Activated B cell treated with CpG ODN at 0.5 μM for 24 hours (primary cell): ENCODE measurements around the gene GTF3C2. TPM values are rescaled to one million over a fixed set of nuclear protein-coding genes. Genes with fewer than 3 reads are reported as not detected.

Experiments
- ATAC-seq: fragments of 200-7000 bp; cut with Tn5 transposase; one replicate; pipeline ENCODE4 v1.10.0; 2021; ENCODE audit warnings: low read depth, mild to moderate bottlenecking, moderate library complexity
- CTCF ChIA-PET: fragments of 350-600 bp; sonication (Branson Sonifier 250); formaldehyde crosslinking; loops from one replicate; lab custom pipeline; 2021; ENCODE audit warnings: antibody characterized with exemption; lab: Charles Lee
- POLR2A ChIA-PET: fragments of 350-600 bp; sonication (Branson Sonifier 250); formaldehyde crosslinking; loops from one replicate; lab custom pipeline; 2021; ENCODE audit warnings: antibody characterized with exemption; lab: Charles Lee
- DNase-seq: peaks from one replicate; pipeline ENCODE4 v3.0.0; 2022
- H3K27ac Mint-ChIP-seq: one replicate; pipeline ENCODE4 v1.8.0; 2020; ENCODE audit warnings: mixed read lengths
- H3K27me3 Mint-ChIP-seq: one replicate; pipeline ENCODE4 v1.8.0; 2021; ENCODE audit warnings: mixed read lengths
- H3K36me3 Mint-ChIP-seq: one replicate; pipeline ENCODE4 v1.8.0; 2021; ENCODE audit warnings: low read depth, mixed read lengths
- H3K4me1 Mint-ChIP-seq: one replicate; pipeline ENCODE4 v1.8.0; 2021; ENCODE audit warnings: mixed read lengths
- H3K4me3 Mint-ChIP-seq: one replicate; pipeline ENCODE4 v1.8.0; 2020; ENCODE audit warnings: mild to moderate bottlenecking, mixed read lengths
- H3K9me3 Mint-ChIP-seq: one replicate; pipeline ENCODE4 v1.8.0; 2020; ENCODE audit warnings: mixed read lengths
- intact Hi-C: fragments of 100-400 bp; cut with micrococcal nuclease; formaldehyde crosslinking; loops from one replicate; pipeline ENCODE4 v1.15.1; 2024
- total RNA-seq: library from RNA; stranded (reverse); gene quantifications from 2 replicates; pipeline ENCODE4 v1.2.3, GENCODE V29; 2022
- TF ChIP-seq, protein P1 (sequence below): fragments of 200-600 bp; IDR thresholded peaks from one replicate; pipeline ENCODE4 v1.8.0; 2022; ENCODE audit warnings: antibody characterized with exemption, mild to moderate bottlenecking

GTF3C2 gene
- total RNA-seq, 1 donor from 2014 or later, result 119 TPM

GRCh38 chr2:27363933-27364332, 7.4 kb upstream of the GTF3C2 start:
- intact Hi-C loops, result no loop called here
- H3K36me3 Mint-ChIP-seq, result peaks cover 40% of the 10 kb centered on the region
- ChIA-PET POLR2A (interaction anchor here (0.6 to 1.2 kb wide), 2 partner anchors 17 to 276 kb away, joined by 3 read pairs; partner anchors contain the start of gene ZNF513), CTCF (no interaction called here)
- no peaks in the 10 kb centered on the region for H3K27me3 Mint-ChIP-seq
- H3K4me3 Mint-ChIP-seq, result no peak overlapping the region
- TF ChIP-seq, protein P1, sequence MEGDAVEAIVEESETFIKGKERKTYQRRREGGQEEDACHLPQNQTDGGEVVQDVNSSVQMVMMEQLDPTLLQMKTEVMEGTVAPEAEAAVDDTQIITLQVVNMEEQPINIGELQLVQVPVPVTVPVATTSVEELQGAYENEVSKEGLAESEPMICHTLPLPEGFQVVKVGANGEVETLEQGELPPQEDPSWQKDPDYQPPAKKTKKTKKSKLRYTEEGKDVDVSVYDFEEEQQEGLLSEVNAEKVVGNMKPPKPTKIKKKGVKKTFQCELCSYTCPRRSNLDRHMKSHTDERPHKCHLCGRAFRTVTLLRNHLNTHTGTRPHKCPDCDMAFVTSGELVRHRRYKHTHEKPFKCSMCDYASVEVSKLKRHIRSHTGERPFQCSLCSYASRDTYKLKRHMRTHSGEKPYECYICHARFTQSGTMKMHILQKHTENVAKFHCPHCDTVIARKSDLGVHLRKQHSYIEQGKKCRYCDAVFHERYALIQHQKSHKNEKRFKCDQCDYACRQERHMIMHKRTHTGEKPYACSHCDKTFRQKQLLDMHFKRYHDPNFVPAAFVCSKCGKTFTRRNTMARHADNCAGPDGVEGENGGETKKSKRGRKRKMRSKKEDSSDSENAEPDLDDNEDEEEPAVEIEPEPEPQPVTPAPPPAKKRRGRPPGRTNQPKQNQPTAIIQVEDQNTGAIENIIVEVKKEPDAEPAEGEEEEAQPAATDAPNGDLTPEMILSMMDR, result no peak
- ATAC-seq (no peak), DNase-seq (no peak)
- no peak overlapping the region for H3K27ac Mint-ChIP-seq
- no peaks in the 10 kb centered on the region for H3K9me3 Mint-ChIP-seq
- H3K4me1 Mint-ChIP-seq, result peaks cover 7% of the 10 kb centered on the region

GRCh38 chr2:27362678-27363420, 6.3 kb upstream of the GTF3C2 start:
- Mint-ChIP-seq H3K27ac (no peak overlapping the region), H3K4me3 (no peak overlapping the region)
- DNase-seq, result no peak

GRCh38 chr2:27356056-27356381, 545 bp downstream of the GTF3C2 start:
- peaks cover 22% of the 10 kb centered on the region for H3K36me3 Mint-ChIP-seq
- H3K27ac Mint-ChIP-seq, result peak overlapping the region; percentile 100
- peak overlapping the region; percentile 98 for H3K4me3 Mint-ChIP-seq
- intact Hi-C loops, result loop anchor here (1.0 to 2.0 kb wide), 9 partner anchors 14 to 272 kb away; partner anchors contain the start of genes ATRAID, EIF2B4, KHK and MPV17
- peaks cover 56% of the 10 kb centered on the region for H3K4me1 Mint-ChIP-seq
- no peaks in the 10 kb centered on the region for H3K9me3 Mint-ChIP-seq
- no peaks in the 10 kb centered on the region for H3K27me3 Mint-ChIP-seq
- ChIA-PET CTCF (interaction anchor here (1.4 kb wide), 1 partner anchor 14 kb away, joined by 6 read pairs; the partner anchor contains the start of genes EIF2B4 and SNX17), POLR2A (interaction anchor here (0.7 to 2.8 kb wide), 8 partner anchors 14 to 271 kb away, joined by 3 to 76 read pairs (median 19); partner anchors contain the start of genes ATRAID, EIF2B4, MPV17 and NRBP1)
- TF ChIP-seq, protein P1, result no peak
- ATAC-seq, result peak; percentile 26
- DNase-seq, result no peak

More at GRCh38 chr2:27362678-27363420, 6.3 kb upstream of the GTF3C2 start:
- TF ChIP-seq, protein P1, result no peak
- ATAC-seq, result no peak
- no peaks in the 10 kb centered on the region for H3K27me3 Mint-ChIP-seq
- POLR2A ChIA-PET, result interaction anchor here (1.2 kb wide), 1 partner anchor 18 kb away, joined by 3 read pairs; the partner anchor contains the start of gene ZNF513
- intact Hi-C loops, result no loop called here
- CTCF ChIA-PET, result interaction anchor here (0.6 kb wide), 1 partner anchor 229 kb away, joined by 4 read pairs; the partner anchor contains the start of gene PREB
- H3K36me3 Mint-ChIP-seq, result peaks cover 31% of the 10 kb centered on the region
- no peaks in the 10 kb centered on the region for H3K9me3 Mint-ChIP-seq
- peaks cover 8% of the 10 kb centered on the region for H3K4me1 Mint-ChIP-seq

DNA sequence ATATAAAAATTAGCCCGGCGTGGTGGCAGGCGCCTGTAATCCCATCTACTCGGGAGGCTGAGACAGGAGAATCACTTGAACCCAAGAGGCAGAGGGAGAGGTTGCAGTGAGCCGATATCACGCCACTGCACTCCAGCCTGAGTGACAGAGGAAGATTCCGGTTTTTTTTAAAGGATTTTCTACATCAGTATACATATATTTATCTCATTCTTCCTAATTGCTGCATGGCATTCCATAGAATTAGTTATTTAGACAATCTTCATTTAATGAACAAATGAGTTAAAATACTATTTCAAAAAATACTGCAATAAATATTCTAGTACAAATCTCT, 2.0 kb downstream of the GTF3C2 start:
- POLR2A ChIA-PET, result interaction anchor here (0.7 kb wide), 1 partner anchor 16 kb away, joined by 3 read pairs; no protein-coding TSS in a partner anchor
- intact Hi-C loops, result no loop called here
- no peak for ATAC-seq
- no peak for DNase-seq
- Mint-ChIP-seq H3K4me3 (no peak overlapping the region), H3K4me1 (peaks cover 64% of the 10 kb centered on the region), H3K36me3 (peaks cover 27% of the 10 kb centered on the region), H3K27me3 (no peaks in the 10 kb centered on the region), H3K27ac (no peak overlapping the region), H3K9me3 (no peaks in the 10 kb centered on the region)
- CTCF ChIA-PET, result interaction anchor here (0.8 kb wide), 1 partner anchor 13 kb away, joined by 3 read pairs; no protein-coding TSS in a partner anchor
- TF ChIP-seq, protein P1, result no peak
